K562 (cell line): Measurements from ENCODE around the gene MEGF10. TPM values are rescaled to one million over a fixed set of nuclear protein-coding genes. Genes with fewer than 3 reads are reported as not detected.

ENCODE experiments used
- ATAC-seq: fragments of 200-7000 bp; cut with Tn5 transposase; 3 replicates; pipeline ENCODE4 v1.9.1; 2020; ENCODE audit warnings: moderate library complexity
- BruUV-seq: library from RNA; stranded (reverse); fragments of 400-500 nt; replicated peaks from 2 replicates; lab custom pipeline; 2021; lab: Mats Ljungman, UMichigan
- CTCF ChIA-PET: fragments of 300-600 bp; formaldehyde crosslinking; extraction: SDS; loops from one replicate; lab custom pipeline; 2021; ENCODE audit warnings: low intra/inter-chr PET ratio; lab: Yijun Ruan, JAX
- POLR2A ChIA-PET: fragments of 300-600, 350-650 bp; sonication (Branson Sonifier 250); formaldehyde crosslinking; extraction: SDS; loops from one replicate; lab custom pipeline; 2021; ENCODE audit warnings: antibody characterized with exemption, inconsistent platforms; lab: Yijun Ruan, JAX
- DNase-seq, 4 experiments: peaks; one replicate each; pipeline versions ENCODE4 v3.0.0 to v3.0.0-alpha.2; 2011 to 2018; ENCODE audit warnings: low spot score in 3 of 4, mixed read lengths in 3 of 4; ENCODE audit errors: extremely low read depth in 1 of 4
- FAIRE-seq: peaks from 2 replicates; lab custom pipeline; 2011; peaks lifted over from hg19 to GRCh38; lab: Jason Lieb, UNC
- H2AFZ ChIP-seq: 2 replicates; pipeline ENCODE4 v1.6.0; 2011; ENCODE audit warnings: low read depth, low read length, control low read depth, inconsistent platforms
- H3K27ac ChIP-seq: fragments of 200-600 bp; 3 replicates; pipeline ENCODE4 v1.8.0; 2011; ENCODE audit warnings: low read depth, mild to moderate bottlenecking, control low read depth, inconsistent platforms, low read length, moderate library complexity, mixed read lengths; ENCODE audit errors: extremely low read depth
- H3K27me3 ChIP-seq, 2 experiments: fragments of 300-600 bp in 1 of 2; 2 replicates in 1 of 2; 3 replicates in 1 of 2; pipeline versions ENCODE4 v1.6.0 to v1.8.0; 2011; ENCODE audit warnings: inconsistent platforms in 2 of 2, low read length in 2 of 2, mild to moderate bottlenecking in 1 of 2, mixed read lengths in 1 of 2, moderate library complexity in 1 of 2; ENCODE audit not compliant: control insufficient read depth in 2 of 2, insufficient read depth in 2 of 2
- H3K36me3 ChIP-seq: fragments of 300-600 bp; 3 replicates; pipeline ENCODE4 v1.8.0; 2011; ENCODE audit warnings: mild to moderate bottlenecking, low read length, inconsistent platforms; ENCODE audit not compliant: control insufficient read depth, insufficient read depth
- H3K4me1 ChIP-seq, 2 experiments: fragments of 200-600 bp in 1 of 2; replicated peaks in 1 of 2; 2 replicates in 1 of 2; 3 replicates in 1 of 2; pipeline versions ENCODE4 v1.5.1 to v1.8.0; 2011; ENCODE audit warnings: inconsistent platforms in 2 of 2, low read length in 2 of 2, mild to moderate bottlenecking in 1 of 2, mixed read lengths in 1 of 2, moderate library complexity in 1 of 2; ENCODE audit not compliant: control insufficient read depth in 2 of 2, insufficient read depth in 2 of 2
- H3K4me2 ChIP-seq: 2 replicates; pipeline ENCODE4 v1.6.1; 2011; ENCODE audit warnings: low read length, control low read depth, inconsistent platforms, mixed read lengths; ENCODE audit not compliant: insufficient read depth
- H3K4me3 ChIP-seq: fragments of 200-600 bp; sonication (generic), shearing (Covaris generic); 2 replicates; pipeline ENCODE4 v1.5.1; 2016; ENCODE audit warnings: control low read depth, inconsistent platforms
- H3K79me2 ChIP-seq: fragments of 200-600 bp; 3 replicates; pipeline ENCODE4 v1.8.0; 2011; ENCODE audit warnings: low read length, inconsistent platforms; ENCODE audit not compliant: control insufficient read depth, insufficient read depth
- H3K9ac ChIP-seq, 2 experiments: 2 replicates each; pipeline versions ENCODE4 v1.6.0 to v1.6.1; 2011; ENCODE audit warnings: low read depth in 2 of 2, low read length in 2 of 2, control low read depth in 1 of 2, inconsistent platforms in 1 of 2, mild to moderate bottlenecking in 1 of 2, mixed read lengths in 1 of 2; ENCODE audit not compliant: insufficient read depth in 1 of 2
- H3K9me1 ChIP-seq: one replicate; pipeline ENCODE4 v1.6.0; 2011; ENCODE audit warnings: inconsistent platforms, mild to moderate bottlenecking, low read length, moderate library complexity; ENCODE audit not compliant: control insufficient read depth, insufficient read depth
- H3K9me3 ChIP-seq: replicated peaks from 2 replicates; pipeline ENCODE4 v1.5.1; 2011; ENCODE audit warnings: low read depth, low read length, inconsistent platforms; ENCODE audit not compliant: control insufficient read depth, insufficient read depth
- H4K20me1 ChIP-seq: replicated peaks from 2 replicates; pipeline ENCODE4 v1.6.1; 2011; ENCODE audit warnings: low read length, inconsistent platforms, mixed read lengths; ENCODE audit not compliant: control insufficient read depth, insufficient read depth
- BCOR ChIP-seq: fragments of 450-650 bp; IDR thresholded peaks from 2 replicates; pipeline ENCODE4 v1.6.1; 2016
- CBX5 ChIP-seq: IDR thresholded peaks from 2 replicates; pipeline ENCODE4 v1.6.1; 2014; ENCODE audit warnings: low read depth, borderline replicate concordance
- E2F5 ChIP-seq: sonication (generic); formaldehyde crosslinking; IDR thresholded peaks from 2 replicates; pipeline ENCODE4 v1.8.0; 2022; ENCODE audit warnings: mild to moderate bottlenecking, missing genetic modification reagents
- EHMT2 ChIP-seq: fragments of 450-650 bp; IDR thresholded peaks from 2 replicates; pipeline ENCODE4 v1.6.1; 2018; ENCODE audit warnings: antibody characterized with exemption
- ELF1 ChIP-seq: fragments of 200-800 bp; sonication (Bioruptor generic); IDR thresholded peaks from 2 replicates; pipeline ENCODE4 v1.6.1; 2016; ENCODE audit warnings: missing genetic modification characterization, missing compliant biosample characterization
- GATA2 ChIP-seq: sonication (generic); formaldehyde crosslinking; IDR thresholded peaks from 2 replicates; pipeline ENCODE4 v1.4.0; 2020; ENCODE audit warnings: mild to moderate bottlenecking, missing genetic modification reagents
- NFXL1 ChIP-seq: fragments of 450-650 bp; formaldehyde crosslinking; IDR thresholded peaks from 2 replicates; pipeline ENCODE4 v1.4.0; 2021; ENCODE audit warnings: mild to moderate bottlenecking
- NR1H2 ChIP-seq: sonication (generic); formaldehyde crosslinking; IDR thresholded peaks from 2 replicates; pipeline ENCODE4 v1.4.0; 2020; ENCODE audit warnings: mild to moderate bottlenecking, missing genetic modification reagents
- RAD21 ChIP-seq, 2 experiments: fragments of 250-450 bp in 1 of 2; fragments of 450-650 bp in 1 of 2; sonication (Bioruptor Pico) in 1 of 2; formaldehyde crosslinking in 1 of 2; IDR thresholded peaks in 1 of 2; conservative IDR thresholded peaks in 1 of 2; 2 replicates each; pipeline versions ENCODE4 v1.4.0 to v1.8.0; 2020 to 2022; ENCODE audit warnings: mild to moderate bottlenecking in 2 of 2, moderate library complexity in 1 of 2
- STAG1 ChIP-seq: sonication (generic); formaldehyde crosslinking; IDR thresholded peaks from 2 replicates; pipeline ENCODE4 v1.5.0; 2020; ENCODE audit warnings: missing genetic modification reagents, borderline replicate concordance
- TCF7 ChIP-seq: sonication (generic); IDR thresholded peaks from 2 replicates; pipeline ENCODE4 v1.6.1; 2016; ENCODE audit warnings: antibody characterized with exemption, borderline replicate concordance
- TCFL5 ChIP-seq: fragments of 250-450 bp; sonication (Bioruptor Pico); conservative IDR thresholded peaks from 2 replicates; pipeline ENCODE4 v1.6.1; 2021; ENCODE audit warnings: mild to moderate bottlenecking, moderate library complexity, matching md5 sums
- ZNF143 ChIP-seq: sonication (generic); formaldehyde crosslinking; IDR thresholded peaks from 2 replicates; pipeline ENCODE4 v1.9.0; 2022; ENCODE audit warnings: mild to moderate bottlenecking, missing genetic modification reagents
- ZNF444 ChIP-seq: fragments of 250-450 bp; sonication (Bioruptor Pico); IDR thresholded peaks from 2 replicates; pipeline ENCODE4 v1.4.0; 2020; ENCODE audit warnings: mild to moderate bottlenecking, moderate library complexity
- WGBS: fragments of 100-300 bp; shearing (Covaris generic); methylation state at CpG from one replicate; pipeline ENCODE4 v1.1.6; 2016; ENCODE audit warnings: low coverage, mixed read lengths; ENCODE audit not compliant: insufficient coverage; ENCODE audit errors: missing lambda C conversion rate; 5-methylcytosine and 5-hydroxymethylcytosine counted together
- in situ Hi-C: fragments of 300-500 bp; cut with MboI; formaldehyde crosslinking; loops from 4 replicates; pipeline ENCODE4 v1.15.0; 2018; ENCODE audit warnings: inconsistent platforms, mixed read lengths
- intact Hi-C: fragments of 100-400 bp; cut with micrococcal nuclease; formaldehyde crosslinking; loops from 2 replicates; pipeline ENCODE4 v1.14.2; 2022
- polyA plus RNA-seq, 8 experiments: library from polyadenylated mRNA; depleted of rRNA in 4 of 8; stranded (reverse) in 5 of 8; unstranded in 3 of 8; fragments of >200 nt; fragmentation: Nextera tagmentation in 2 of 8; fragmentation: Illumina TruSeq in 1 of 8; extraction: Ambion mirVana in 2 of 8; extraction: Trizol in 1 of 8; gene quantifications; 2 replicates each; pipeline versions ENCODE4 v1.2.1 to v1.2.3, GENCODE V29; 2011 to 2014; ENCODE audit warnings: inconsistent platforms in 1 of 8, missing spikeins in 1 of 8
- total RNA-seq, 7 experiments: library from RNA; depleted of rRNA in 6 of 7; stranded (reverse); fragments of >200 nt in 6 of 7; fragmentation: Illumina TruSeq in 2 of 7; extraction: Trizol in 2 of 7; gene quantifications; 2 replicates each; pipeline versions ENCODE4 v1.2.1 to v1.2.3, GENCODE V29; 2011 to 2021; ENCODE audit warnings: low replicate concordance in 1 of 7
- TF ChIP-seq, protein P1 (sequence below): fragments of 250-450 bp; sonication (Bioruptor Pico); IDR thresholded peaks from 2 replicates; pipeline ENCODE4 v1.9.0; 2021; ENCODE audit warnings: mild to moderate bottlenecking, inconsistent platforms

MEGF10 gene
- total and polyA plus RNA-seq, 9 of the 15 experiments (the other 6 are each of a cell fraction or from before 2014, with no cell fraction given), result 0.07 TPM; not detected in 8

GRCh38 chr5:127313847-127314473 lies 23.4 kb downstream of the MEGF10 start (continued):
- TF ChIP-seq RAD21 (CRISPR knock-in tag; conservative IDR thresholded peaks at IDR 0.05 in 1 of 2, IDR thresholded peaks at IDR 0.05 in 1 of 2), result peak; percentile 65 to 75

DNA sequence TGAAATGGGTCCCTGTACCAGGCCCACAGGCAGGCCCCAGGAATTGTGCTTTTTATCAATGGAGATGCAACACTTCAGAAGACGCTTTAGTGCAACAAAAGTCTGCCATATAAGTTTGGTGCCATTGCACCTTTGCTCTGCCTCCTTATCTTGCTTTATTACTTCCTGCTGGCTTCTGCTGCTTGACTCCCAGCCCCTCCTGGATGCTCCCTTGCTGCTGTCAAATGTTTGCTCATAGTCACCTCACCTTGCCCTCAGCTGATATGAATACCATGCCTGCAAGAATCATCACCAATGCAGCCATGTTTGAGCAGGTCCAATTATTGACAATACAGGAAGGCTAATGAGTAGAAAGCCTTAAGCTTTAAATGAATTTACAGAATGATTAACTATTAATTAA lies 25.4 kb downstream of the MEGF10 start:
- H3K36me3 ChIP-seq, result no peaks in the 10 kb centered on the region
- H2AFZ ChIP-seq, result no peak overlapping the region
- FAIRE-seq (no peak), ATAC-seq (no peak), DNase-seq (no peak)
- no TSS peak for BruUV-seq
- in situ Hi-C loops (loop anchor here (5.0 to 25.0 kb wide), 3 partner anchors 679 to 979 kb away; a partner anchor contains a TSS), intact Hi-C loops (loop anchor here (10.0 kb wide), 1 partner anchor 341 kb away; no protein-coding TSS in a partner anchor)
- no peak overlapping the region for H3K9ac ChIP-seq
- TF ChIP-seq GATA2 (no peak), NR1H2 (no peak), STAG1 (CRISPR knock-in tag) (no peak), E2F5 (CRISPR knock-in tag) (no peak), NFXL1 (CRISPR knock-in tag) (no peak), ZNF444 (CRISPR knock-in tag) (no peak), ELF1 (tag) (no peak), TCF7 (no peak), BCOR (no peak), CBX5 (no peak), ZNF143 (CRISPR knock-in tag) (no peak), TCFL5 (CRISPR knock-in tag) (no peak), EHMT2 (no peak)
- TF ChIP-seq, protein P1, sequence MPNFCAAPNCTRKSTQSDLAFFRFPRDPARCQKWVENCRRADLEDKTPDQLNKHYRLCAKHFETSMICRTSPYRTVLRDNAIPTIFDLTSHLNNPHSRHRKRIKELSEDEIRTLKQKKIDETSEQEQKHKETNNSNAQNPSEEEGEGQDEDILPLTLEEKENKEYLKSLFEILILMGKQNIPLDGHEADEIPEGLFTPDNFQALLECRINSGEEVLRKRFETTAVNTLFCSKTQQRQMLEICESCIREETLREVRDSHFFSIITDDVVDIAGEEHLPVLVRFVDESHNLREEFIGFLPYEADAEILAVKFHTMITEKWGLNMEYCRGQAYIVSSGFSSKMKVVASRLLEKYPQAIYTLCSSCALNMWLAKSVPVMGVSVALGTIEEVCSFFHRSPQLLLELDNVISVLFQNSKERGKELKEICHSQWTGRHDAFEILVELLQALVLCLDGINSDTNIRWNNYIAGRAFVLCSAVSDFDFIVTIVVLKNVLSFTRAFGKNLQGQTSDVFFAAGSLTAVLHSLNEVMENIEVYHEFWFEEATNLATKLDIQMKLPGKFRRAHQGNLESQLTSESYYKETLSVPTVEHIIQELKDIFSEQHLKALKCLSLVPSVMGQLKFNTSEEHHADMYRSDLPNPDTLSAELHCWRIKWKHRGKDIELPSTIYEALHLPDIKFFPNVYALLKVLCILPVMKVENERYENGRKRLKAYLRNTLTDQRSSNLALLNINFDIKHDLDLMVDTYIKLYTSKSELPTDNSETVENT (CRISPR knock-in tag), result no peak
- no peak overlapping the region for H3K27ac ChIP-seq
- H3K4me1 ChIP-seq, result no peaks in the 10 kb centered on the region
- H3K27me3 ChIP-seq, result 0 out of 5 replicates have a peak, but pooled peaks cover 0 to 4% of the 10 kb centered on the region in 2 experiments
- ChIA-PET CTCF (no interaction called here), POLR2A (interaction anchor here (0.8 kb wide), 1 partner anchor 1060 kb away, joined by 3 read pairs; no protein-coding TSS in a partner anchor)
- H3K4me2 ChIP-seq, result no peak overlapping the region
- 6% methylated on average over 1 of the region's 1 CpG for WGBS
- H3K9me3 ChIP-seq, result no peaks in the 10 kb centered on the region
- H3K4me3 ChIP-seq, result no peak overlapping the region
- no peaks in the 10 kb centered on the region for H3K9me1 ChIP-seq
- H3K79me2 ChIP-seq, result no peaks in the 10 kb centered on the region
- no peaks in the 10 kb centered on the region for H4K20me1 ChIP-seq
